Measurements from ENCODE around the gene ALKBH5. TPM values are rescaled to one million over a fixed set of nuclear protein-coding genes. Genes with fewer than 3 reads are reported as not detected.

The ALKBH5 gene
- total and polyA plus RNA-seq, 2 experiments from 2014 or later, result 32.2 to 117 TPM

DNA sequence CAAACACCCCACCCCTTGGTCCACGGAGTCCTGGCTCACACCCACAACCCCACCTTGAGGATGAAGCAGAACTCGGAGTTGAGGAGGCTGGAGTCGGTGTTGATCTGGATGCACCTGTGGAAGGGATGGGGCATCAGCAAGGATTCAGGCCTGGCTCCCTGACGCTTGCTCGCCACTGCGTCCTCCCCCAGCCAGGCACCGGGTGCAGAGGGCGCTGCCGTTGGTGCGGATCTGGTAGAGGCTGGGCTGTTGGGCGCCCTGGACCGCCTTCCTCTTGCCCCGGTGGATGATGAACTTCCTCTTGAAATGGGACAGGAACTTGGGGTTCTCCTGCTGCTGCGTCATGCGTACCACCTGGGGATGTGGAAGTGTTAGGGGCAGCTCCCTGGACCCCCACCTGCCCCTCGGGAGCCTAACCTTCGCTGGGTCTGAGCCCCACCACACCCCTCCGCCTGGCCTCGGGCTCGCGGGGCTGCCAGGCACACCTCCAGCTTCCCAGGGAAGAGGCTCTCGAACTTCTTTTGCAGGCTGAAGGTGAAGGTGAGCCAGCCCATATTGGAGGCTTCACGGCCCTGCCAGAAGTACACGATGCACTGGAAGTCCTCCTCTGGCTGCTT is 62.6 kb downstream of the ALKBH5 start:
- peaks cover 16% of the 10 kb centered on the region for H3K4me1 Mint-ChIP-seq

More for the DNA sequence above, 62.6 kb downstream of the ALKBH5 start:
- Mint-ChIP-seq H3K9me3 (no peaks in the 10 kb centered on the region; the same call in 2 of the 3 replicates), H3K27me3 (ENCODE audit: insufficient read depth, low read depth, poor library complexity) (peaks cover 32% of the 10 kb centered on the region), H3K27ac (peak overlapping the region; percentile 90), H3K4me3 (peak overlapping the region; percentile 90), H3K36me3 (ENCODE audit: low read depth) (peaks cover 69% of the 10 kb centered on the region)
- peak overlapping the region; percentile 48 for H3K4me3 ChIP-seq
- peak overlapping the region; percentile 85 for H3K27ac ChIP-seq (ENCODE audit: low read depth)
- DNase-seq (ENCODE audit: low spot score) (no peak), ATAC-seq (no peak)
- H3K27me3 ChIP-seq (ENCODE audit: insufficient read depth), result no peaks in the 10 kb centered on the region
- H3K9me2 ChIP-seq (ENCODE audit: insufficient read depth), result no peaks in the 10 kb centered on the region
- peaks cover 5% of the 10 kb centered on the region; the same call in 1 of the 2 replicates for H3K4me1 ChIP-seq (ENCODE audit: insufficient read depth)
- H4K20me1 ChIP-seq (replicated peaks; ENCODE audit: insufficient read depth), result peaks cover 4% of the 10 kb centered on the region; the same call in 1 of the 2 replicates
- H3F3A ChIP-seq (replicated peaks; ENCODE audit: low read depth), result peaks cover 16% of the 10 kb centered on the region
- H2AFZ ChIP-seq, result no peak overlapping the region
- TF ChIP-seq STAT1 (IDR thresholded peaks at IDR 0.05; ENCODE audit: unreplicated experiment), result no peak
- TF ChIP-seq POLR2AphosphoS5 (IDR thresholded peaks at IDR 0.05; ENCODE audit: low read depth), result no peak
- TF ChIP-seq, protein P1, sequence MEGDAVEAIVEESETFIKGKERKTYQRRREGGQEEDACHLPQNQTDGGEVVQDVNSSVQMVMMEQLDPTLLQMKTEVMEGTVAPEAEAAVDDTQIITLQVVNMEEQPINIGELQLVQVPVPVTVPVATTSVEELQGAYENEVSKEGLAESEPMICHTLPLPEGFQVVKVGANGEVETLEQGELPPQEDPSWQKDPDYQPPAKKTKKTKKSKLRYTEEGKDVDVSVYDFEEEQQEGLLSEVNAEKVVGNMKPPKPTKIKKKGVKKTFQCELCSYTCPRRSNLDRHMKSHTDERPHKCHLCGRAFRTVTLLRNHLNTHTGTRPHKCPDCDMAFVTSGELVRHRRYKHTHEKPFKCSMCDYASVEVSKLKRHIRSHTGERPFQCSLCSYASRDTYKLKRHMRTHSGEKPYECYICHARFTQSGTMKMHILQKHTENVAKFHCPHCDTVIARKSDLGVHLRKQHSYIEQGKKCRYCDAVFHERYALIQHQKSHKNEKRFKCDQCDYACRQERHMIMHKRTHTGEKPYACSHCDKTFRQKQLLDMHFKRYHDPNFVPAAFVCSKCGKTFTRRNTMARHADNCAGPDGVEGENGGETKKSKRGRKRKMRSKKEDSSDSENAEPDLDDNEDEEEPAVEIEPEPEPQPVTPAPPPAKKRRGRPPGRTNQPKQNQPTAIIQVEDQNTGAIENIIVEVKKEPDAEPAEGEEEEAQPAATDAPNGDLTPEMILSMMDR (conservative IDR thresholded peaks at IDR 0.05; ENCODE audit: low read depth in 2 of 2), result no peak
- TF ChIP-seq, protein P2, sequence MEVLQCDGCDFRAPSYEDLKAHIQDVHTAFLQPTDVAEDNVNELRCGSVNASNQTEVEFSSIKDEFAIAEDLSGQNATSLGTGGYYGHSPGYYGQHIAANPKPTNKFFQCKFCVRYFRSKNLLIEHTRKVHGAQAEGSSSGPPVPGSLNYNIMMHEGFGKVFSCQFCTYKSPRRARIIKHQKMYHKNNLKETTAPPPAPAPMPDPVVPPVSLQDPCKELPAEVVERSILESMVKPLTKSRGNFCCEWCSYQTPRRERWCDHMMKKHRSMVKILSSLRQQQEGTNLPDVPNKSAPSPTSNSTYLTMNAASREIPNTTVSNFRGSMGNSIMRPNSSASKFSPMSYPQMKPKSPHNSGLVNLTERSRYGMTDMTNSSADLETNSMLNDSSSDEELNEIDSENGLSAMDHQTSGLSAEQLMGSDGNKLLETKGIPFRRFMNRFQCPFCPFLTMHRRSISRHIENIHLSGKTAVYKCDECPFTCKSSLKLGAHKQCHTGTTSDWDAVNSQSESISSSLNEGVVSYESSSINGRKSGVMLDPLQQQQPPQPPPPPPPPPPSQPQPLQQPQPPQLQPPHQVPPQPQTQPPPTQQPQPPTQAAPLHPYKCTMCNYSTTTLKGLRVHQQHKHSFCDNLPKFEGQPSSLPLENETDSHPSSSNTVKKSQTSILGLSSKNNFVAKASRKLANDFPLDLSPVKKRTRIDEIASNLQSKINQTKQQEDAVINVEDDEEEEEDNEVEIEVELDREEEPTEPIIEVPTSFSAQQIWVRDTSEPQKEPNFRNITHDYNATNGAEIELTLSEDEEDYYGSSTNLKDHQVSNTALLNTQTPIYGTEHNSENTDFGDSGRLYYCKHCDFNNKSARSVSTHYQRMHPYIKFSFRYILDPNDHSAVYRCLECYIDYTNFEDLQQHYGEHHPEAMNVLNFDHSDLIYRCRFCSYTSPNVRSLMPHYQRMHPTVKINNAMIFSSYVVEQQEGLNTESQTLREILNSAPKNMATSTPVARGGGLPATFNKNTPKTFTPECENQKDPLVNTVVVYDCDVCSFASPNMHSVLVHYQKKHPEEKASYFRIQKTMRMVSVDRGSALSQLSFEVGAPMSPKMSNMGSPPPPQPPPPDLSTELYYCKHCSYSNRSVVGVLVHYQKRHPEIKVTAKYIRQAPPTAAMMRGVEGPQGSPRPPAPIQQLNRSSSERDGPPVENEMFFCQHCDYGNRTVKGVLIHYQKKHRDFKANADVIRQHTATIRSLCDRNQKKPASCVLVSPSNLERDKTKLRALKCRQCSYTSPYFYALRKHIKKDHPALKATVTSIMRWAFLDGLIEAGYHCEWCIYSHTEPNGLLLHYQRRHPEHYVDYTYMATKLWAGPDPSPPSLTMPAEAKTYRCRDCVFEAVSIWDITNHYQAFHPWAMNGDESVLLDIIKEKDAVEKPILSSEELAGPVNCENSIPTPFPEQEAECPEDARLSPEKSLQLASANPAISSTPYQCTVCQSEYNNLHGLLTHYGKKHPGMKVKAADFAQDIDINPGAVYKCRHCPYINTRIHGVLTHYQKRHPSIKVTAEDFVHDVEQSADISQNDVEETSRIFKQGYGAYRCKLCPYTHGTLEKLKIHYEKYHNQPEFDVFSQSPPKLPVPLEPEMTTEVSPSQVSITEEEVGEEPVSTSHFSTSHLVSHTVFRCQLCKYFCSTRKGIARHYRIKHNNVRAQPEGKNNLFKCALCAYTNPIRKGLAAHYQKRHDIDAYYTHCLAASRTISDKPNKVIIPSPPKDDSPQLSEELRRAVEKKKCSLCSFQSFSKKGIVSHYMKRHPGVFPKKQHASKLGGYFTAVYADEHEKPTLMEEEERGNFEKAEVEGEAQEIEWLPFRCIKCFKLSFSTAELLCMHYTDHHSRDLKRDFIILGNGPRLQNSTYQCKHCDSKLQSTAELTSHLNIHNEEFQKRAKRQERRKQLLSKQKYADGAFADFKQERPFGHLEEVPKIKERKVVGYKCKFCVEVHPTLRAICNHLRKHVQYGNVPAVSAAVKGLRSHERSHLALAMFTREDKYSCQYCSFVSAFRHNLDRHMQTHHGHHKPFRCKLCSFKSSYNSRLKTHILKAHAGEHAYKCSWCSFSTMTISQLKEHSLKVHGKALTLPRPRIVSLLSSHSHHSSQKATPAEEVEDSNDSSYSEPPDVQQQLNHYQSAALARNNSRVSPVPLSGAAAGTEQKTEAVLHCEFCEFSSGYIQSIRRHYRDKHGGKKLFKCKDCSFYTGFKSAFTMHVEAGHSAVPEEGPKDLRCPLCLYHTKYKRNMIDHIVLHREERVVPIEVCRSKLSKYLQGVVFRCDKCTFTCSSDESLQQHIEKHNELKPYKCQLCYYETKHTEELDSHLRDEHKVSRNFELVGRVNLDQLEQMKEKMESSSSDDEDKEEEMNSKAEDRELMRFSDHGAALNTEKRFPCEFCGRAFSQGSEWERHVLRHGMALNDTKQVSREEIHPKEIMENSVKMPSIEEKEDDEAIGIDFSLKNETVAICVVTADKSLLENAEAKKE (CRISPR knock-in tag; IDR thresholded peaks at IDR 0.05), result no peak
- TF ChIP-seq ZNF114 (CRISPR knock-in tag; IDR thresholded peaks at IDR 0.05), result no peak
- TF ChIP-seq, protein P3, sequence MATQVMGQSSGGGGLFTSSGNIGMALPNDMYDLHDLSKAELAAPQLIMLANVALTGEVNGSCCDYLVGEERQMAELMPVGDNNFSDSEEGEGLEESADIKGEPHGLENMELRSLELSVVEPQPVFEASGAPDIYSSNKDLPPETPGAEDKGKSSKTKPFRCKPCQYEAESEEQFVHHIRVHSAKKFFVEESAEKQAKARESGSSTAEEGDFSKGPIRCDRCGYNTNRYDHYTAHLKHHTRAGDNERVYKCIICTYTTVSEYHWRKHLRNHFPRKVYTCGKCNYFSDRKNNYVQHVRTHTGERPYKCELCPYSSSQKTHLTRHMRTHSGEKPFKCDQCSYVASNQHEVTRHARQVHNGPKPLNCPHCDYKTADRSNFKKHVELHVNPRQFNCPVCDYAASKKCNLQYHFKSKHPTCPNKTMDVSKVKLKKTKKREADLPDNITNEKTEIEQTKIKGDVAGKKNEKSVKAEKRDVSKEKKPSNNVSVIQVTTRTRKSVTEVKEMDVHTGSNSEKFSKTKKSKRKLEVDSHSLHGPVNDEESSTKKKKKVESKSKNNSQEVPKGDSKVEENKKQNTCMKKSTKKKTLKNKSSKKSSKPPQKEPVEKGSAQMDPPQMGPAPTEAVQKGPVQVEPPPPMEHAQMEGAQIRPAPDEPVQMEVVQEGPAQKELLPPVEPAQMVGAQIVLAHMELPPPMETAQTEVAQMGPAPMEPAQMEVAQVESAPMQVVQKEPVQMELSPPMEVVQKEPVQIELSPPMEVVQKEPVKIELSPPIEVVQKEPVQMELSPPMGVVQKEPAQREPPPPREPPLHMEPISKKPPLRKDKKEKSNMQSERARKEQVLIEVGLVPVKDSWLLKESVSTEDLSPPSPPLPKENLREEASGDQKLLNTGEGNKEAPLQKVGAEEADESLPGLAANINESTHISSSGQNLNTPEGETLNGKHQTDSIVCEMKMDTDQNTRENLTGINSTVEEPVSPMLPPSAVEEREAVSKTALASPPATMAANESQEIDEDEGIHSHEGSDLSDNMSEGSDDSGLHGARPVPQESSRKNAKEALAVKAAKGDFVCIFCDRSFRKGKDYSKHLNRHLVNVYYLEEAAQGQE (IDR thresholded peaks at IDR 0.05; ENCODE audit: unreplicated experiment), result no peak
- TF ChIP-seq NANOG (IDR thresholded peaks at IDR 0.05; ENCODE audit: borderline replicate concordance), result no peak
- no peak for TF ChIP-seq ZNF331 (CRISPR knock-in tag; IDR thresholded peaks at IDR 0.05; ENCODE audit: low read depth)
- no peak for TF ChIP-seq EZH2phosphoT487 (IDR thresholded peaks at IDR 0.05; ENCODE audit: unreplicated experiment)
- TF ChIP-seq, protein P4, sequence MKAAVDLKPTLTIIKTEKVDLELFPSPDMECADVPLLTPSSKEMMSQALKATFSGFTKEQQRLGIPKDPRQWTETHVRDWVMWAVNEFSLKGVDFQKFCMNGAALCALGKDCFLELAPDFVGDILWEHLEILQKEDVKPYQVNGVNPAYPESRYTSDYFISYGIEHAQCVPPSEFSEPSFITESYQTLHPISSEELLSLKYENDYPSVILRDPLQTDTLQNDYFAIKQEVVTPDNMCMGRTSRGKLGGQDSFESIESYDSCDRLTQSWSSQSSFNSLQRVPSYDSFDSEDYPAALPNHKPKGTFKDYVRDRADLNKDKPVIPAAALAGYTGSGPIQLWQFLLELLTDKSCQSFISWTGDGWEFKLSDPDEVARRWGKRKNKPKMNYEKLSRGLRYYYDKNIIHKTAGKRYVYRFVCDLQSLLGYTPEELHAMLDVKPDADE (IDR thresholded peaks at IDR 0.05), result no peak
- TF ChIP-seq CREB1 (CRISPR knock-in tag; IDR thresholded peaks at IDR 0.05; ENCODE audit: low read depth), result no peak
- no peak for TF ChIP-seq JUNB (IDR thresholded peaks at IDR 0.05; ENCODE audit: unreplicated experiment)
- no peak for TF ChIP-seq EZH2 (IDR thresholded peaks at IDR 0.05; ENCODE audit: low read depth, unreplicated experiment)
- H3K4me2 ChIP-seq, result peak overlapping the region; percentile 92
- no peaks in the 10 kb centered on the region for H3K79me2 ChIP-seq (replicated peaks; ENCODE audit: insufficient read depth)
- peaks cover 12% of the 10 kb centered on the region; the same call in 1 of the 2 replicates for H3K36me3 ChIP-seq (ENCODE audit: insufficient read depth)

All from GM23338 (cell line).